Neural progenitor cell (in vitro differentiated cells): Measurements from ENCODE around the gene FRA10AC1. TPM values are rescaled to one million over a fixed set of nuclear protein-coding genes. Genes with fewer than 3 reads are reported as not detected.

ENCODE experiments used
- DNase-seq: peaks from one replicate; pipeline ENCODE4 v3.0.0-alpha.2; 2016; ENCODE audit warnings: low spot score
- H2AFZ ChIP-seq: fragments of 200-600 bp; sonication (generic); replicated peaks from 2 replicates; pipeline ENCODE4 v1.6.1; 2016; ENCODE audit warnings: antibody characterized with exemption
- H3F3A ChIP-seq: fragments of 200-600 bp; sonication (generic); 2 replicates; pipeline ENCODE4 v1.6.1; 2016; ENCODE audit warnings: antibody characterized with exemption, low read depth
- H3K27ac ChIP-seq: fragments of 200-600 bp; sonication (generic); 2 replicates; pipeline ENCODE4 v1.5.1; 2016; ENCODE audit warnings: mild to moderate bottlenecking
- H3K27me3 ChIP-seq: fragments of 200-600 bp; sonication (generic); 2 replicates; pipeline ENCODE4 v1.6.1; 2016; ENCODE audit warnings: mild to moderate bottlenecking, moderate library complexity
- H3K36me3 ChIP-seq: fragments of 200-600 bp; sonication (generic); 2 replicates; pipeline ENCODE4 v1.5.1; 2016
- H3K4me1 ChIP-seq: fragments of 200-600 bp; sonication (generic); 2 replicates; pipeline ENCODE4 v1.6.1; 2016; ENCODE audit warnings: mixed run types
- H3K4me2 ChIP-seq: fragments of 200-600 bp; sonication (generic); 2 replicates; pipeline ENCODE4 v1.6.1; 2016
- H3K4me3 ChIP-seq: fragments of 200-600 bp; sonication (generic); 2 replicates; pipeline ENCODE4 v1.5.1; 2016
- H3K79me2 ChIP-seq: fragments of 200-600 bp; sonication (generic); 2 replicates; pipeline ENCODE4 v1.6.1; 2016; ENCODE audit warnings: low read depth
- H3K9ac ChIP-seq: fragments of 200-600 bp; sonication (generic); 2 replicates; pipeline ENCODE4 v1.6.1; 2016
- H3K9me3 ChIP-seq: fragments of 200-600 bp; sonication (generic); 2 replicates; pipeline ENCODE4 v1.5.1; 2016; ENCODE audit warnings: low read depth
- H4K20me1 ChIP-seq: fragments of 200-600 bp; sonication (generic); 2 replicates; pipeline ENCODE4 v1.6.1; 2016; ENCODE audit warnings: low read depth
- H3K27ac Mint-ChIP-seq: 3 replicates; pipeline ENCODE4 v1.8.0; 2021; ENCODE audit warnings: mixed read lengths
- H3K27me3 Mint-ChIP-seq: 2 replicates; pipeline ENCODE4 v1.8.0; 2022; ENCODE audit warnings: low read depth, mild to moderate bottlenecking, inconsistent platforms, moderate library complexity, mixed read lengths; ENCODE audit not compliant: insufficient read depth
- H3K36me3 Mint-ChIP-seq: 3 replicates; pipeline ENCODE4 v1.8.0; 2021; ENCODE audit warnings: mixed read lengths
- H3K4me1 Mint-ChIP-seq: 3 replicates; pipeline ENCODE4 v1.8.0; 2021; ENCODE audit warnings: mixed read lengths
- H3K4me3 Mint-ChIP-seq: 3 replicates; pipeline ENCODE4 v1.8.0; 2021; ENCODE audit warnings: mild to moderate bottlenecking, moderate library complexity, mixed read lengths
- H3K9me3 Mint-ChIP-seq: 3 replicates; pipeline ENCODE4 v1.8.0; 2020; ENCODE audit warnings: mixed read lengths
- EZH2 ChIP-seq: fragments of 200-600 bp; sonication (generic); IDR thresholded peaks from 2 replicates; pipeline ENCODE4 v1.6.1; 2017; ENCODE audit warnings: antibody characterized with exemption, mild to moderate bottlenecking, moderate library complexity
- EZH2phosphoT487 ChIP-seq: fragments of 200-600 bp; sonication (generic); IDR thresholded peaks from 2 replicates; pipeline ENCODE4 v1.6.1; 2017; ENCODE audit warnings: antibody characterized with exemption
- total RNA-seq: library from RNA; depleted of rRNA; stranded (reverse); fragments of >200 nt; gene quantifications from 2 replicates; pipeline ENCODE4 v1.2.3, GENCODE V29; 2015; ENCODE audit warnings: low replicate concordance
- TF ChIP-seq, protein P1 (sequence below): fragments of 200-600 bp; sonication (generic); IDR thresholded peaks from 2 replicates; pipeline ENCODE4 v1.5.1; 2017; ENCODE audit warnings: antibody characterized with exemption, mild to moderate bottlenecking

Gene FRA10AC1
- total RNA-seq, 1 donor from 2014 or later, result 31.4 TPM

DNA sequence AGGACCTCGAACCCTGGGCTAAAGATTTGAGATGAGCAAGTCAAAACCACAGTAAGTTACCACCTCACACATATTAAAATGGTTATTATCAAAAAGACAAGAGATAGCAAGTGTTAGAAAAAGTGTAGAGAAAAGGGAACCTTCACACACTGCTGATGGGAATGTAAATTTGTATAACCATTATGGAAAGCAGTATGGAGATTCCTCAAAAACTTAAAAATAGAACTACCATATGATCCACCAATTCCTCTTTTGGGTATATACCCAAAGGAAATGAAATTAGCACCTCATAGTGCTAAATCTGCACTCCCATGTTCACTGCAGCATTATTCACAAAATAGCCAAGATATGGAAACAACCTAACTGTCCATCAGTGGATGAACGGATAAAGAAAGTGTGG, 20.8 kb upstream of the FRA10AC1 start:
- Mint-ChIP-seq H3K9me3 (peaks cover 2% of the 10 kb centered on the region), H3K27ac (no peak overlapping the region), H3K4me3 (no peak overlapping the region), H3K36me3 (no peaks in the 10 kb centered on the region), H3K4me1 (peaks cover 14% of the 10 kb centered on the region), H3K27me3 (no peaks in the 10 kb centered on the region)
- H3K27ac ChIP-seq, result no peak overlapping the region
- H3K4me1 ChIP-seq, result peaks cover 6% of the 10 kb centered on the region
- no peaks in the 10 kb centered on the region for H3K79me2 ChIP-seq
- H3K9me3 ChIP-seq, result no peaks in the 10 kb centered on the region
- H3K36me3 ChIP-seq, result no peaks in the 10 kb centered on the region
- DNase-seq, result no peak
- no peaks in the 10 kb centered on the region for H3F3A ChIP-seq
- H4K20me1 ChIP-seq, result no peaks in the 10 kb centered on the region
- no peaks in the 10 kb centered on the region for H3K27me3 ChIP-seq
- H2AFZ ChIP-seq, result no peak overlapping the region
- no peak overlapping the region for H3K4me2 ChIP-seq
- H3K4me3 ChIP-seq, result no peak overlapping the region
- H3K9ac ChIP-seq, result no peak overlapping the region
- no peak for TF ChIP-seq EZH2phosphoT487
- TF ChIP-seq EZH2, result no peak
- TF ChIP-seq, protein P1, sequence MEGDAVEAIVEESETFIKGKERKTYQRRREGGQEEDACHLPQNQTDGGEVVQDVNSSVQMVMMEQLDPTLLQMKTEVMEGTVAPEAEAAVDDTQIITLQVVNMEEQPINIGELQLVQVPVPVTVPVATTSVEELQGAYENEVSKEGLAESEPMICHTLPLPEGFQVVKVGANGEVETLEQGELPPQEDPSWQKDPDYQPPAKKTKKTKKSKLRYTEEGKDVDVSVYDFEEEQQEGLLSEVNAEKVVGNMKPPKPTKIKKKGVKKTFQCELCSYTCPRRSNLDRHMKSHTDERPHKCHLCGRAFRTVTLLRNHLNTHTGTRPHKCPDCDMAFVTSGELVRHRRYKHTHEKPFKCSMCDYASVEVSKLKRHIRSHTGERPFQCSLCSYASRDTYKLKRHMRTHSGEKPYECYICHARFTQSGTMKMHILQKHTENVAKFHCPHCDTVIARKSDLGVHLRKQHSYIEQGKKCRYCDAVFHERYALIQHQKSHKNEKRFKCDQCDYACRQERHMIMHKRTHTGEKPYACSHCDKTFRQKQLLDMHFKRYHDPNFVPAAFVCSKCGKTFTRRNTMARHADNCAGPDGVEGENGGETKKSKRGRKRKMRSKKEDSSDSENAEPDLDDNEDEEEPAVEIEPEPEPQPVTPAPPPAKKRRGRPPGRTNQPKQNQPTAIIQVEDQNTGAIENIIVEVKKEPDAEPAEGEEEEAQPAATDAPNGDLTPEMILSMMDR, result no peak

DNA sequence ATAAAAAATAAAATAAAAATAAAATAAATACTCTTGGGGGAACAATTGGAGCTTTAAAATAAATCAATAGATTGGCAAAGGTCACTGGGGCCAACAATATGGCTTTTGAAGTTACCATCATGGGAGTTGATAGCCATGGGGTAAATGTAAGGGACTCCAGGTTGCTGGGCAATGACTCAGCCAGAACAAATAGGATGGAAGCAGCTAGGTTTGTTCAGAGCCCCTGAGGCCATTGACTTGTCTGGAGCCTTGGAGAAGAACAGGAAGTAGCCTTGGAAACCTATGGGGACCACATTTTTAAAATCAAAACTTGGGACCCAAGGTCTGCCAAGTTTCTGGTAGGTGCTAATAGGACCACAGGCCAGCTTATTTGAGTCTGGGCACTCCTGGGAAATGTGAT, 20.2 kb upstream of the FRA10AC1 start:
- TF ChIP-seq, protein P1, result no peak
- TF ChIP-seq EZH2phosphoT487, result no peak
- no peak for TF ChIP-seq EZH2
- Mint-ChIP-seq H3K4me1 (peaks cover 14% of the 10 kb centered on the region), H3K27ac (no peak overlapping the region), H3K9me3 (peaks cover 2% of the 10 kb centered on the region), H3K4me3 (no peak overlapping the region), H3K27me3 (no peaks in the 10 kb centered on the region), H3K36me3 (no peaks in the 10 kb centered on the region)
- no peaks in the 10 kb centered on the region for H4K20me1 ChIP-seq
- no peak overlapping the region for H3K4me3 ChIP-seq
- no peaks in the 10 kb centered on the region for H3K27me3 ChIP-seq
- H3K9me3 ChIP-seq, result no peaks in the 10 kb centered on the region
- H3K4me1 ChIP-seq, result peaks cover 6% of the 10 kb centered on the region
- H3F3A ChIP-seq, result no peaks in the 10 kb centered on the region
- no peaks in the 10 kb centered on the region for H3K79me2 ChIP-seq
- H3K4me2 ChIP-seq, result no peak overlapping the region
- H3K36me3 ChIP-seq, result no peaks in the 10 kb centered on the region
- no peak overlapping the region for H3K9ac ChIP-seq
- H2AFZ ChIP-seq, result no peak overlapping the region
- no peak overlapping the region for H3K27ac ChIP-seq
- DNase-seq, result no peak

DNA sequence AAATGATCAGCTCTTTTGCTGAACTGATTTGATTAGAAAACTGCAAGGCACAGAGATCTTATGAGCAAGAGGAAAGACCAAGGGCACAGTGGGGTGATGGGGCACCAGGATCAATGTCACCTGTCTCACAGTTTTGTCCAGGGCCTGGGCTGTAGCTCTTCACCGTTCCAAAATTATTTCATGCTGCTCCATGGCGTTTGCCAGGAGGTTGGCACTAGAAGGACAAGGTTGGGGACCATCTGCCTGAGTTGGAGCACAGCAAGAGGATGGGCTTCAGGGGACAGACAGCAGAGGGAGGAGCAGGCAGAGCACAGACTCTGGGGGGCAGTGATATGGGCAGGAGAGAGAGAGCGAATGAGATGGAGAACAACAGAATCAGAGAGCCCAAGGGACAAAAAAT, 17.5 kb upstream of the FRA10AC1 start:
- H3F3A ChIP-seq, result no peaks in the 10 kb centered on the region
- H3K9me3 ChIP-seq, result no peaks in the 10 kb centered on the region
- no peak overlapping the region for H3K4me2 ChIP-seq
- no peak overlapping the region for H3K9ac ChIP-seq
- peaks cover 6% of the 10 kb centered on the region for H3K4me1 ChIP-seq
- no peak for DNase-seq
- no peaks in the 10 kb centered on the region for H3K36me3 ChIP-seq
- no peak overlapping the region for H3K27ac ChIP-seq
- no peak overlapping the region for H2AFZ ChIP-seq
- TF ChIP-seq EZH2 (no peak), EZH2phosphoT487 (no peak)
- TF ChIP-seq, protein P1, result no peak
- H3K27me3 ChIP-seq, result no peaks in the 10 kb centered on the region
- peaks cover 2% of the 10 kb centered on the region for H3K9me3 Mint-ChIP-seq
- H4K20me1 ChIP-seq, result no peaks in the 10 kb centered on the region
- no peak overlapping the region for H3K4me3 Mint-ChIP-seq
- no peak overlapping the region for H3K4me3 ChIP-seq
- H3K4me1 Mint-ChIP-seq, result peaks cover 9% of the 10 kb centered on the region
- H3K36me3 Mint-ChIP-seq, result no peaks in the 10 kb centered on the region
- no peak overlapping the region for H3K27ac Mint-ChIP-seq
- no peaks in the 10 kb centered on the region for H3K27me3 Mint-ChIP-seq
- no peaks in the 10 kb centered on the region for H3K79me2 ChIP-seq
